Dendritic cell treated with granulocyte-macrophage colony-stimulating factor and Interleukin-4, amounts not matched to agents 40 ng/mL and 50 ng/mL, for 4 days (primary cell): Measurements from ENCODE around the gene DNHD1.
"Not testable (repeated sequence)": the region's sequence is repeated elsewhere in the genome, so short reads cannot be mapped to it uniquely, and the experiment has no call there.

ENCODE experiments used
- H3K27ac Mint-ChIP-seq: one replicate; pipeline ENCODE4 v1.8.0; 2022; ENCODE audit warnings: mild to moderate bottlenecking, mixed read lengths
- H3K27me3 Mint-ChIP-seq: one replicate; pipeline ENCODE4 v1.8.0; 2022; ENCODE audit warnings: mild to moderate bottlenecking, mixed read lengths
- H3K36me3 Mint-ChIP-seq: one replicate; pipeline ENCODE4 v1.8.0; 2022; ENCODE audit warnings: low read depth, mixed read lengths
- H3K4me1 Mint-ChIP-seq: one replicate; pipeline ENCODE4 v1.8.0; 2022; ENCODE audit warnings: low read depth, mixed read lengths
- H3K4me3 Mint-ChIP-seq: one replicate; pipeline ENCODE4 v1.8.0; 2022; ENCODE audit warnings: mild to moderate bottlenecking, moderate library complexity, mixed read lengths
- H3K9me3 Mint-ChIP-seq: one replicate; pipeline ENCODE4 v1.8.0; 2022; ENCODE audit warnings: mixed read lengths
- intact Hi-C: fragments of 100-400 bp; cut with micrococcal nuclease; formaldehyde crosslinking; loops from one replicate; pipeline ENCODE4 v1.15.0; 2022

DNHD1 gene

DNA sequence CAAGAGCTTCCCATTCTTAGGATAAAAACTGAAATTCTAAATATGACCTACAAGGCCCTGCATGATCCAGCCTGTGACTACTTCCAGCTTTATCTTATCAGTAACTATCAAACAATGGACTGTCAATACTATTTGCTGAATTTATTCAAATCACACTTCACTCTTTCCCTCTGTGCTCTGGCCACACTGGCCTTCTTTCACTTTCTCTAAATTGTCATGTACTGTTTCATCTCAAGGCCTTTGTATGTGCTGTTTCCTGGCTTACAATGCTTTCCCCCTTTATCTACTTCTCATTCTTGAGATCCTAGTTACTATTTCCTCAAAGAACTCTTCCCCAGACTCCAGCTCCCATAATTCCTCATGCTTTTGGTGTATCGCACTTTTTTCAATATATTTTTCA is 10.1 kb upstream of the DNHD1 start:
- Mint-ChIP-seq H3K4me3 (no peak overlapping the region), H3K9me3 (no peaks in the 10 kb centered on the region), H3K4me1 (peaks cover 14% of the 10 kb centered on the region), H3K27ac (no peak overlapping the region), H3K36me3 (peaks cover 53% of the 10 kb centered on the region), H3K27me3 (no peaks in the 10 kb centered on the region)
- intact Hi-C loops, result no loop called here

GRCh38 chr11:6488342-6488741 is 8.7 kb upstream of the DNHD1 start:
- intact Hi-C loops, result no loop called here
- no peaks in the 10 kb centered on the region for H3K27me3 Mint-ChIP-seq
- H3K4me3 Mint-ChIP-seq, result no peak overlapping the region
- peaks cover 54% of the 10 kb centered on the region for H3K36me3 Mint-ChIP-seq
- H3K4me1 Mint-ChIP-seq, result peaks cover 3% of the 10 kb centered on the region
- no peak overlapping the region for H3K27ac Mint-ChIP-seq
- no peaks in the 10 kb centered on the region for H3K9me3 Mint-ChIP-seq

DNA sequence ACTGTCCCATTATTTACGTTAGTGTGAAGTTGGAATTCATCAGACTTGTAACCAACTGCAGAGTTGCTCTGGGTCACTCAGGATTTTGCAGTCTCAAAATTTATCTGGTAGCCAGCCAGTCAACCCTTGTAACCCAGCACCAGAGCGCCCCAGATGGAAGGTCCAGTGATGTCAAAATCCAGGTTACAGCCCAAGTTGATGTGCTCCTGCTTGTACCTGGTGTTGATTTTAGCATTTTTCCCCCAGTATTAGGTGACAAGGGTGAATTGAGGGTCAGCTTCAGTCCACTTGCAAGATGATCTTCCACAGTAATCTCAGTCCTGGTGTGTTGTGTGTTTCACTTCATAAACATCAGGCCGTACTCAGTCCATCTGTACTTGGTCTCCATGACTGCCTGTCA is 8.3 kb upstream of the DNHD1 start:
- no peaks in the 10 kb centered on the region for H3K4me1 Mint-ChIP-seq
- no peaks in the 10 kb centered on the region for H3K27me3 Mint-ChIP-seq
- H3K27ac Mint-ChIP-seq, result no peak overlapping the region
- no peak overlapping the region for H3K4me3 Mint-ChIP-seq
- intact Hi-C loops, result no loop called here
- H3K9me3 Mint-ChIP-seq, result no peaks in the 10 kb centered on the region
- peaks cover 54% of the 10 kb centered on the region for H3K36me3 Mint-ChIP-seq

DNA sequence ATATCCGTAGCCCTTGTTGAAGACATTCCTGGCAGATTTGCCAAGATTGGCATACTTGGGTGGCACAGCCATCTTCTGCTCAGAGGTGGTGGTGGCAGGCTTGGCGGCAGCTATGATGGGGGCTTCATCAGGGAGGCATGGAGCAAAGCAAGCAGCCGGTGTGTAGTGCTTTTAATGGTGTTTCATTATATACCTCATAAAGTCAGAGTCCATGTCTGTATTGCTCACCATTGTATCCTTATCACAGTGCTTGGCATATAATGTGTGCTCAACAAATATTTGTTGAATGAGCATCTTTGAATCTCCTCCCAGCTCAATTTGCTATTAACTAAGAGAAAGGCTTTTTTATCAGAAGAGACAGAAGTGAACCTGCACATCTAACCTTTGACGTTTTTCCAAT is 7.8 kb upstream of the DNHD1 start:
- Mint-ChIP-seq H3K36me3 (peaks cover 59% of the 10 kb centered on the region), H3K27ac (no peak overlapping the region), H3K4me3 (no peak overlapping the region), H3K4me1 (no peaks in the 10 kb centered on the region), H3K9me3 (no peaks in the 10 kb centered on the region), H3K27me3 (no peaks in the 10 kb centered on the region)
- intact Hi-C loops, result no loop called here

GRCh38 chr11:6498121-6498520 is 1.0 kb downstream of the DNHD1 start:
- Mint-ChIP-seq H3K27ac (no peak overlapping the region), H3K36me3 (peaks cover 85% of the 10 kb centered on the region), H3K4me1 (no peaks in the 10 kb centered on the region), H3K27me3 (no peaks in the 10 kb centered on the region), H3K4me3 (no peak overlapping the region), H3K9me3 (no peaks in the 10 kb centered on the region)
- intact Hi-C loops, result no loop called here

GRCh38 chr11:6498544-6498943 is 1.5 kb downstream of the DNHD1 start:
- Mint-ChIP-seq H3K4me1 (no peaks in the 10 kb centered on the region), H3K27me3 (no peaks in the 10 kb centered on the region), H3K4me3 (no peak overlapping the region), H3K36me3 (peaks cover 85% of the 10 kb centered on the region), H3K9me3 (no peaks in the 10 kb centered on the region), H3K27ac (no peak overlapping the region)
- intact Hi-C loops, result no loop called here

- Mint-ChIP-seq H3K4me1 (no peaks in the 10 kb centered on the region), H3K36me3 (peaks cover 76% of the 10 kb centered on the region), H3K27ac (no peak overlapping the region), H3K27me3 (no peaks in the 10 kb centered on the region), H3K4me3 (no peak overlapping the region), H3K9me3 (no peaks in the 10 kb centered on the region)
- intact Hi-C loops, result no loop called here
Observed at GRCh38 chr11:6502382-6502781, 5.3 kb downstream of the DNHD1 start.

DNA sequence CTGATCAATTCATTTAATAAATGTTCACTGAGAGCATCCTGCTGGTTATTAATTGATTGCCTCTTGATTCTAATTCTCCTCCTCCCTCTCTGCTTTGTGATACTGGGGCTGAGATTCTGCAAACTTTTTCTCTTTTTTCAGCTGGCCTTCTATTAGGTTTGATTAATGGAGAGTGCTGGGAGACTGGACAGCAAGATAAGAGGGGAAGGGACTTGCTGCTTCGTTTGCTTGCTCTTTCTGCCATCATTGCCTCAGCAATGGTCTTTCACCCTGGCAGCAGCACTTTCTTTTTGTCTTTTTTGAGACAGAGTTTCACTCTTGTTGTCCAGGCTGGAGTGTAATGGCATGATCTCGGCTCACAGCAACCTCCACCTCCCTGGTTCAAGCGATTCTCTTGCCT is 7.1 kb downstream of the DNHD1 start:
- no peak overlapping the region for H3K4me3 Mint-ChIP-seq
- H3K27me3 Mint-ChIP-seq, result no peaks in the 10 kb centered on the region
- no peak overlapping the region for H3K27ac Mint-ChIP-seq
- intact Hi-C loops, result loop anchor here (2.0 kb wide), 1 partner anchor 61 kb away; no protein-coding TSS in a partner anchor
- H3K4me1 Mint-ChIP-seq, result no peaks in the 10 kb centered on the region
- H3K36me3 Mint-ChIP-seq, result peaks cover 66% of the 10 kb centered on the region
- no peaks in the 10 kb centered on the region for H3K9me3 Mint-ChIP-seq

- Mint-ChIP-seq H3K27me3 (no peaks in the 10 kb centered on the region), H3K27ac (no peak overlapping the region), H3K4me3 (no peak overlapping the region), H3K9me3 (no peaks in the 10 kb centered on the region), H3K4me1 (no peaks in the 10 kb centered on the region), H3K36me3 (peaks cover 61% of the 10 kb centered on the region)
- intact Hi-C loops, result loop anchor here (1.0 to 2.0 kb wide), 2 partner anchors 63 to 126 kb away; no protein-coding TSS in a partner anchor
Observed at GRCh38 chr11:6505577-6506240, 8.6 kb downstream of the DNHD1 start.

DNA sequence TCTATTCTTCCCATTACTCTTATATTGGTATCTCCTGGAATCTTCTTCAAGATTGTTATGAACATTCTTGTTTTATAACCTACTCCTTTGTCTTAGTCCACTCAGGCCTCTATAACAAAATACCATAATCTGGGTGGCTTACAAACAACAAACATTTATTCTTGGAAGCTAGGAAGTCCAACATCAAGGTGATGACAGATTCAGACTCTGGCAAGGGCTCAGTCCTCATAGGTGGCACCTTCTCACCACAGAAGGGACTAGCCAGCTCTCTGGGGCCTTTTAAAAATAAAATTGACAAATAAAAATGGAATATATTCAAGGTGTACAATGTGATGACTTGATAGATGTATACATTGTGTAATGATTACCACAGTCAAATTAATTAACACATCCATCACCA is 19.8 kb downstream of the DNHD1 start:
- no peaks in the 10 kb centered on the region for H3K27me3 Mint-ChIP-seq
- H3K4me3 Mint-ChIP-seq, result no peak overlapping the region
- no peaks in the 10 kb centered on the region for H3K9me3 Mint-ChIP-seq
- intact Hi-C loops, result no loop called here
- H3K4me1 Mint-ChIP-seq, result no peaks in the 10 kb centered on the region
- H3K27ac Mint-ChIP-seq, result no peak overlapping the region
- peaks cover 91% of the 10 kb centered on the region for H3K36me3 Mint-ChIP-seq

GRCh38 chr11:6520265-6520664 is 23.2 kb downstream of the DNHD1 start:
- H3K36me3 Mint-ChIP-seq, result peaks cover 72% of the 10 kb centered on the region
- H3K27ac Mint-ChIP-seq, result no peak overlapping the region
- H3K27me3 Mint-ChIP-seq, result no peaks in the 10 kb centered on the region
- no peak overlapping the region for H3K4me3 Mint-ChIP-seq
- H3K4me1 Mint-ChIP-seq, result no peaks in the 10 kb centered on the region
- H3K9me3 Mint-ChIP-seq, result no peaks in the 10 kb centered on the region
- intact Hi-C loops, result no loop called here

- H3K4me3 Mint-ChIP-seq, H3K4me1 Mint-ChIP-seq, H3K27me3 Mint-ChIP-seq, H3K9me3 Mint-ChIP-seq, intact Hi-C loops, H3K27ac Mint-ChIP-seq: not testable (repeated sequence)
- peaks cover 60% of the 10 kb centered on the region for H3K36me3 Mint-ChIP-seq
Observed at GRCh38 chr11:6521946-6522345, 24.9 kb downstream of the DNHD1 start.

GRCh38 chr11:6523253-6523652 is 26.2 kb downstream of the DNHD1 start:
- Mint-ChIP-seq H3K36me3 (peaks cover 63% of the 10 kb centered on the region), H3K4me3 (no peak overlapping the region), H3K9me3 (no peaks in the 10 kb centered on the region), H3K27ac (no peak overlapping the region), H3K4me1 (no peaks in the 10 kb centered on the region), H3K27me3 (no peaks in the 10 kb centered on the region)
- intact Hi-C loops, result no loop called here

- Mint-ChIP-seq H3K27me3 (no peaks in the 10 kb centered on the region), H3K27ac (no peak overlapping the region), H3K4me3 (no peak overlapping the region), H3K9me3 (no peaks in the 10 kb centered on the region), H3K4me1 (no peaks in the 10 kb centered on the region), H3K36me3 (peaks cover 47% of the 10 kb centered on the region)
- intact Hi-C loops, result no loop called here
Observed at GRCh38 chr11:6526411-6527135, 29.5 kb downstream of the DNHD1 start.

DNA sequence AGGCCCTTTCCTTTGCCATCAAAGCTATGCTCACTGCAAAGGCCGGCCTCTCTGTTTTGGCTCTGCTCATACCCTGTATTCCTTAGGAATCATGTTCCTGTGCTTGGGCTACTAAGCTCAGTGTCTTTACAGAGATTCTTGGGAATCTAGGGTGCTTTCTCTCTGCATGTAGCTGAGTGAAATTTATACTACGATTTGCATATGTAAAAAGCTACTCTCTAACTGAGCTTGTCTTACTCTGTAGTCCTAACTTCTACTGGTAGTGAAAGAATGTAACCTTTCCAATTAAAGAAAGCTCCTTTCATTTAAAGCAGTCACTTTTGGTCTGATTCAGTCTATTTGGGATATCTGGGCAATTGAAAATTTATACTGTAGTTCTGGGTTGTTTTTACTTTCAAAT is 32.2 kb downstream of the DNHD1 start:
- no peaks in the 10 kb centered on the region for H3K9me3 Mint-ChIP-seq
- H3K36me3 Mint-ChIP-seq, result peaks cover 57% of the 10 kb centered on the region

More for the DNA sequence above, 32.2 kb downstream of the DNHD1 start:
- no peaks in the 10 kb centered on the region for H3K27me3 Mint-ChIP-seq
- no peaks in the 10 kb centered on the region for H3K4me1 Mint-ChIP-seq
- intact Hi-C loops, result no loop called here
- H3K27ac Mint-ChIP-seq, result no peak overlapping the region
- H3K4me3 Mint-ChIP-seq, result no peak overlapping the region
